Lower leg skin (tissue), 3 donors: ENCODE data around the gene FOXP2.

Source experiments
- POLR2A ChIP-seq, 2 donors: fragments of 450-650 bp; IDR thresholded peaks; one replicate each; pipeline ENCODE4 v1.6.1; 2016 to 2017; ENCODE audit warnings: antibody characterized with exemption in 2 of 2, mild to moderate bottlenecking in 1 of 2, moderate library complexity in 1 of 2
- TF ChIP-seq, protein P1 (sequence below), 3 donors: fragments of 450-650 bp; IDR thresholded peaks; one replicate each; pipeline ENCODE4 v1.5.1; 2016; ENCODE audit warnings: antibody characterized with exemption in 3 of 3, mild to moderate bottlenecking in 3 of 3, moderate library complexity in 2 of 3

DNA sequence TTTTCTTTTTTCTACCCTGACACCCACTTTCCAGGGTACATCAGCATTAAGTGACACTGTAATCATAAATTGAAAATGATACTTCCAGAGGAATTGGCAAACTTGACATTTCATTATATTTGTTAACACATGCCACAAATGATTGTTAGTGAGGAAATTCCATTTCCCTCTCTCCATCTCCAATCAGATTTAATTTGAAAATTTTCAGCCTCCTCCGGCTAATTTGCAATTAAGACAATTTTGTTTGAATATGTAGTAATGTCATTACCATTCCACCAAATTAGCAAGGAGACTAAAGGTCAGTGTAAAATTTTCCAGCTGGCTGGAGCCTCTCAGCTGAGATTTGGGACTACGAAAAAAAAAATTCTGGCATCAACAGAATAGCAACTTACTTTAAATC, 242.7 kb downstream of the FOXP2 start:
- TF ChIP-seq POLR2A (IDR thresholded peaks at IDR 0.05) = no peak
- TF ChIP-seq, protein P1, sequence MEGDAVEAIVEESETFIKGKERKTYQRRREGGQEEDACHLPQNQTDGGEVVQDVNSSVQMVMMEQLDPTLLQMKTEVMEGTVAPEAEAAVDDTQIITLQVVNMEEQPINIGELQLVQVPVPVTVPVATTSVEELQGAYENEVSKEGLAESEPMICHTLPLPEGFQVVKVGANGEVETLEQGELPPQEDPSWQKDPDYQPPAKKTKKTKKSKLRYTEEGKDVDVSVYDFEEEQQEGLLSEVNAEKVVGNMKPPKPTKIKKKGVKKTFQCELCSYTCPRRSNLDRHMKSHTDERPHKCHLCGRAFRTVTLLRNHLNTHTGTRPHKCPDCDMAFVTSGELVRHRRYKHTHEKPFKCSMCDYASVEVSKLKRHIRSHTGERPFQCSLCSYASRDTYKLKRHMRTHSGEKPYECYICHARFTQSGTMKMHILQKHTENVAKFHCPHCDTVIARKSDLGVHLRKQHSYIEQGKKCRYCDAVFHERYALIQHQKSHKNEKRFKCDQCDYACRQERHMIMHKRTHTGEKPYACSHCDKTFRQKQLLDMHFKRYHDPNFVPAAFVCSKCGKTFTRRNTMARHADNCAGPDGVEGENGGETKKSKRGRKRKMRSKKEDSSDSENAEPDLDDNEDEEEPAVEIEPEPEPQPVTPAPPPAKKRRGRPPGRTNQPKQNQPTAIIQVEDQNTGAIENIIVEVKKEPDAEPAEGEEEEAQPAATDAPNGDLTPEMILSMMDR (IDR thresholded peaks at IDR 0.05) = no peak
